Stimulated activated CD8-positive, alpha-beta memory T cell treated with anti-CD3 and anti-CD28 coated beads, Interleukin-15, amount 100 ng/mL, for 4 hours (primary cell): Measurements from ENCODE around the gene AGAP2.
"Not testable (repeated sequence)": the region's sequence is repeated elsewhere in the genome, so short reads cannot be mapped to it uniquely, and the experiment has no call there.

ENCODE experiments used
- DNase-seq, 2 donors: peaks; one replicate each; pipeline ENCODE4 v3.0.0-alpha.2; 2020; ENCODE audit warnings: low read depth in 2 of 2

AGAP2 gene

DNA sequence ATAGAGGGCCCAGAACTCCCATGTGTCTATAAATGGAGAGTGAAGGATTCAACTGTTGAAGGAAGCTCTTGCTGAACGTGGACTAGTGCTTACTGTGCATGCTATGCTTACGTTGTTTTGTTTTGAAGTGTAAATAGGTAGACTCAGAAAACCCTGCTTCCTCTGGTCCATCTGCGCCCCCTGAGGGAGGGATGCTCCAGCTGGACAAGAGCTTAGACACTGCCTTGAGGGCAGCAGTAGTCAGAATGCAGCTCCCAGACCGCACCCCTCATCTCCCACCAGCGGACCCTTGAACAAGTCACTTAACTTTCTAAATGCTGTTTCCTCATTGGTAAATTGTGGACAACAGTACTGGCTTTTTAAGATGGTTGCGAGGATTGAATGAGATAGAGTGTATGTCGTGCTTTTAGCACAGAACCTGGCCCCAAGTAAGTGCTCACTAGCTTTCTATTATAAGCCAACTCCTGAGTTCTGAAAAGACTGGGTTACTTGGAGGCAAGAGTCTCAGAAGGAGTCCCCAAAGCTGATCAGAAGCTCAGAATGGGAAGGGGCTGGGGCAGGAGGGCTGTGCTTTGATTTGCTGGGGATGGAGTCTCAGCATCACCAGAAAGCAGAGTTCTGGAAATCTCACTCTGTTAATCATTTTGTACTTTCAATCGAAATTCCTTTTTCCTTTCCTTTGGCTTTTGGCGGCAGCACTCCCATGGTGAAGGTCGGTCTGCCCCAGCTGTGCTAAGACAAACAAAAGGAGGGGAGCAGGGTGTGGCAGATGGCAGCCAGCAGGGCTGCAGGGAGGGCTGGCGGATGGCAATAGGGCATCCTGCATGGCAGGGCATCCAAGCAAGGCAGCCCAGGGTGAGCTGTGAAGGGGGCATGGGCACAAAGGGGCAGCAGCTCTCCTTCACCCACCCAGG is 15.6 kb downstream of the AGAP2 start:
- DNase-seq: no peak

- DNase-seq: not testable (repeated sequence)
Observed at GRCh38 chr12:57721846-57722608, 16.5 kb downstream of the AGAP2 start.

GRCh38 chr12:57720606-57721595 is 17.6 kb downstream of the AGAP2 start:
- DNase-seq: no peak

- no peak for DNase-seq
Observed at GRCh38 chr12:57719777-57720605, 18.6 kb downstream of the AGAP2 start.

DNA sequence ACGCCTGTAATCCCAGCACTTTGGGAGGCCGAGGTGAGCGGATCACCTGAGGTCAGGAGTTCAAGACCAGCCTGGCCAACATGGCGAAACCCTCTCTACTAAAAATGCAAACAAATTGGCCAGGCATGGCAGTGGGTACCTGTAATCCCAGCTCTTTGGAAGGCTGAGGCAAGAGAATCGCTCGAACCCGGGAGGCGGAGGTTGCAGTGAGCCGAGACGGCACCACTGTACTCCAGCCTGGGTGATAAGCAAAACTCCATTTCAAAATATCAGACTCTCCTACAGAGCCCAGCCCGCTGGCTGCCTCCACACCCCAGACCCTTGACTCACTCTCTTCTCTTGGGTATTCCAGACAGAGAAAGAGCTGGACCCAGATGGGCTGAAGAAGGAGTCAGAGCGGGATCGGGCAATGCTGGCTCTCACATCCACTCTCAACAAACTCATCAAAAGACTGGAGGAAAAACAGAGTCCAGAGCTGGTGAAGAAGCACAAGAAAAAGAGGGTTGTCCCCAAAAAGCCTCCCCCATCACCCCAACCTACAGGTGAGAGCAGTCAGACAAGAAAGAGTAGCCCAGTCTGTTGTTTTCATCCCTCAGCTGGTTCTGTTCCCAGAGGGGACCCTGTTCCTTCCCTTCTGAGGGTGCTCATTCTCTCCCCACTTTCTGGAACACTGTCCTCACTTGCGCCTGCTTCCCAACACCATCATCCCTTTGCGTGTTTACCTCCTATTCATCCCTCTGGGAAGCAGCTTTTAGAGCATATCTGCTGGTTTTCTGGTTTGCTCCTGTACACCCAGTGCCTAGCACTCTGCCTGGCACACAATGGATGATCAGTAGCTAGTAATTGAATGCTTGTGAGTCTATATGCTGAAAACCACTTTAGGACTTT is 19.7 kb downstream of the AGAP2 start:
- no peak for DNase-seq

GRCh38 chr12:57717846-57718640 is 20.5 kb downstream of the AGAP2 start:
- no peak for DNase-seq

GRCh38 chr12:57717131-57717530 is 21.4 kb downstream of the AGAP2 start:
- no peak for DNase-seq

- DNase-seq: no peak
Observed at GRCh38 chr12:57716305-57716704, 22.2 kb downstream of the AGAP2 start.

- DNase-seq: no peak
Observed at GRCh38 chr12:57715786-57716185, 22.8 kb downstream of the AGAP2 start.

- DNase-seq: not testable (repeated sequence)
Observed at GRCh38 chr12:57715036-57715748, 23.4 kb downstream of the AGAP2 start.

GRCh38 chr12:57713209-57713608 is 25.3 kb downstream of the AGAP2 start:
- no peak for DNase-seq

DNA sequence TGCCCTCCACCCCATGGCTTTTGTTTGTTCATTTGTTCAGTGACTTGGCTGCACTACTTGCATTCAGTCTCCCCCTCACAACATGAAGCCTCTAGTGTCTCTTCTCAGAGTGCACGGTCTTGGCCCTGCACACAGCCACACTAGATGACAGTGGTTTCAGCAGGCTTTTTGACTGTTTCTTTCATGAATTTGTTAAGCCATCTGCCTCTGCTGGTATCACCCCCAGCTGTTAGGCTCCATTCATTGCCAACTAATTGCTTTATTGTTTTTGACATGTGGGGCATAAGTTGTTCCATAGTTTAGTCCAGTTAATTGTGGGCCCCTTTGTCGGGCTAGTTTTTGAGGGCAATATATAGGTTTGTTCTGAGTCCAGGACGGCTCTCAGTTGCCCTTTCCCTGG is 25.8 kb downstream of the AGAP2 start:
- no peak for DNase-seq

GRCh38 chr12:57708296-57708695 is 30.2 kb downstream of the AGAP2 start:
- no peak for DNase-seq

GRCh38 chr12:57707250-57707649 is 31.3 kb downstream of the AGAP2 start:
- no peak for DNase-seq

GRCh38 chr12:57700317-57700716 is 38.2 kb downstream of the AGAP2 start:
- no peak for DNase-seq

GRCh38 chr12:57698414-57698813 is 40.1 kb downstream of the AGAP2 start:
- DNase-seq: no peak

DNA sequence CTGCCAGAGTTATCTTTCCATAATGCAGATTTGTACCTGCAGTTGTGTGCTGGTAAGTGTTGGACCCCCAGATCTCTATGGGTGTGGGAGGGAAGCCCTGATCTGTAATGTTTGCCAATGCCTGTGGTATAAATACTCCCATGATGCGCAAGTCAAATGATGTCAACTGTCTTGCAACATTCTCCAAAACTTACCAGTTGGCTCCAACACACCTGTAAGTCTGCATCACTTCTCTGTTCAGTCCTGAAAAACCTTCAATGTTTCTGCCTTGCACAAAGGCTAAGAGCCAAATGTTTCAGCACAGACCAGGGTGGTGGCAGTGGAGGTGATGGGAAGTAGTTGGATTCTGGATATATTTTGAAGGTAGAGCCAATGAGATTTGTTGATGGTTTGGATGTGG is 41.5 kb downstream of the AGAP2 start:
- DNase-seq: no peak

DNA sequence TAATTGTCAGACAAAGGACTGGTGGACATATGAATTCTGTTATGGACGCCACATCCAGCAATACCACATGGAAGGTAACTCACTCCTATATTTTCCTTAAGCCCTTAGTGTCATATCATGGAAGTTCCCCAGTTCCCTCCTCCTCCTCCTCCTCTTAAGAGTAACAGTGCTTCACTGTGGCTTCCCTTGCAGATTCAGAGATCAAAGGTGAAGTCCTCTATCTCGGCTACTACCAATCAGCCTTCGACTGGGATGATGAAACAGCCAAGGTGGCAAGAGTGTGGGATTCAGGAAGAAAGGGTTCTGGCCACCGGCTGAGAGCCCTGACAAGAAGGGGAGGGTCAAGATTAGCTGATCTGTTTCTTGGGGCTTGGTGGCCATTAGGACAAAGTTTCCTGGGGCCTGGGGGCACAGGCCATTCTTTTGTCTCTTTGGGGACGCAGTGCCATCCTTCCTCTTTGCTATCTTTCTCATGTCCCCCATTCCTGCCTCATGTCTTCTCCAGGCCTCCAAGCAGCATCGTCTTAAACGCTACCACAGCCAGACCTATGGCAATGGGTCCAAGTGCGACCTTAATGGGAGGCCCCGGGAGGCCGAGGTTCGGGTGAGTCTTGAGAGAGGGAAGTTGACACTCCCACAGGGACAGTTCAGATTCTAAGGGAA is 42.6 kb downstream of the AGAP2 start:
- no peak for DNase-seq
